ENCODE data around the gene MMD.
"Not testable (repeated sequence)": the region's sequence is repeated elsewhere in the genome, so short reads cannot be mapped to it uniquely, and the experiment has no call there.

Gene MMD

DNA sequence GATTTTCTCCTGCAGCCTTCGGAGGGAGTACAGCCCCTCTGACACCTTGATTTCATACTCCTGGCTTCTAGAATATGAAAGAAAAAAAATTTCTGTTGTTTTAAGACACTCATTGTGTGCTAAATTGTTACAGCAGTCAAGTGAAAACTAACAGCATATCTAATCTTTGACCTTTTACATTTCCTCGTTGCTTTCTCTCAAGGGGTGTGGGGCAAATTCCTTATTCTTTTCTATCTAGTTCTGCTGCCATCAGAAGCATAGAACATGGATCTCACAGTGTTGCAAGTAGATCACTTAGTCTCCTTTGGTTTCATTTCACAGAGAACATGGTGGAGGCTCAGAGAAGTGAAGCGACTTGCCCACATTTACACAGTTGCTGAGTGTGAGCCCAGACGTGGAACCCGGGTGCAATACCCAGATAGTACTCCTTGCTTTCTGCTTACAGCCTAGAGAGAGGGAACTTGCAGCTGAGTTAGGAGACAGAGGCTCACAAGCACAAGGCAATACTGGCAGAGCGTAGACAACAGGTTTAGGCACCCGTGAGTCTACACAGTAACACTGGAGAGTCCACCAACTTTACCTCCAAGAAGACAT lies 28.7 kb upstream of the MMD start:
- Mint-ChIP-seq H3K4me1 (ENCODE audit: low read depth) (no peaks in the 10 kb centered on the region), H3K27ac (no peak overlapping the region), H3K9me3 (no peaks in the 10 kb centered on the region), H3K36me3 (ENCODE audit: low read depth) (no peaks in the 10 kb centered on the region), H3K4me3 (no peak overlapping the region), H3K27me3 (peaks cover 5% of the 10 kb centered on the region)

DNA sequence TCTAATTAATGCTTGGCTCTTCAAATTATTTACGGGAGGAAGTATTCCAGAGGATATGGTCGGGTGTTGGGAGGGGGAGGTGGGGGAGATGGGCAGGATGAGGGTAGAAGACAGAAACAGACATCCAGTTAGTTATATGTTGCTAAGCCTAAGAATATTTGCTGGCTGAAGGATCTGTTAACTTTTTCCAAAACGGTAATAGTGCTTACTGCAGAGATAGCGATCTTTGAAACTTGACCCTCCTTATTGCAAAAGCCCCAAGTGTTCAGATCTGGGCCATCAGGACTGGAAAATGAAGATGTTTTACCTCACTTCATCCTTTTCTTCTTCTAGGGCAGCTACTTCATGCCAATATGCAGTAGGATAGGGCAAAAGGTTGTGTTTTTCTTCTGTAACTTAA lies 27.0 kb upstream of the MMD start:
- Mint-ChIP-seq H3K4me3 (no peak overlapping the region), H3K4me1 (ENCODE audit: low read depth) (peaks cover 6% of the 10 kb centered on the region), H3K27me3 (peaks cover 4% of the 10 kb centered on the region), H3K27ac (no peak overlapping the region), H3K36me3 (ENCODE audit: low read depth) (no peaks in the 10 kb centered on the region), H3K9me3 (no peaks in the 10 kb centered on the region)

DNA sequence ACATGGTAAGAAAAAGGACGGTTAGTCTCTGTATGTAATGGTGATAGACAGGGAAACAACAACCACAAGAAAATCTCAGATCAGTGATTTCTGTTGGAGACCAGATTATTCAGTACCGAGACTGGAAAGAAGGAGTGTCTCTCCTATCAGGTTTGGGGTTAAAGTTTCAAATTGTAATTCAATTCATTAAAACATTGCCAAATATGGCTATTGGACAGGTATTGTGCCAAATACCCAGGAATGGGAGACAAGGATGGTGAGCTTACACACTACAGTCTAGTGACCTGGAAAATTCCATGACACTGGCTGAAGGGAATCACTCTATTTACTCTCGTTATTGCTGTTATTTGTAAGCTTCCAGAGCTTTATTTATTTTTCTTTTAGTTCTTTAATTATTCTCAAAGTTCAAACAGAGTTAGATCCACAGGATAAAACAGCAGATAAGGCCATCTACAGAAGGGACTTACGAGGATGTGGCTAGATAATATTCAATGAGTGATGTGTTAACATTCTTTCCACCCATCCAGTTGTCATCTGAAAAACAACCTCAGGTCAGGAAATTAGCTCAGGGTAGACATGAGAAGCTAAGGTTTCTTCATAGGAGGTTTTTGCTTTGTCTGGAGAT lies 25.1 kb upstream of the MMD start:
- H3K9me3 Mint-ChIP-seq = no peaks in the 10 kb centered on the region
- peaks cover 6% of the 10 kb centered on the region for H3K4me1 Mint-ChIP-seq (ENCODE audit: low read depth)
- H3K4me3 Mint-ChIP-seq = no peak overlapping the region
- no peak overlapping the region for H3K27ac Mint-ChIP-seq
- H3K27me3 Mint-ChIP-seq = peaks cover 4% of the 10 kb centered on the region
- H3K36me3 Mint-ChIP-seq (ENCODE audit: low read depth) = no peaks in the 10 kb centered on the region

DNA sequence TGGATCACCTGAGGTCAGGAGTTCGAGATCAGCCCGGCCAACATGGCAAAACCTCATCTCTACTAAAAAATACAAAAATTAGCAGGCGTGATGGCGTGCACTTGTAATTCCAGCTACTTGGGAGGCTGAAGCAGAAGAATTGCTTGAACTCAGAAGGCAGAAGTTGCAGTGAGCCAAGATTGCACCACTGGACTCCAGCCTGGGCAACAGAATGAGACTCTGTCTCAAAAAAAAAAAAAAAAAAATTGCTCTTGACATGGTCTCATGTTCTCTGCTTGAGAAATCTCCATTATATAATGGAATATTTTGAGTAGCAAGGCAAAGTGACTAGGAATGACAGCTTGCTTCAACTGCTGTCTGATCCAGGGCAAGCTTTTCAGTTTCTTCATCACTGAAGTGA lies 24.4 kb upstream of the MMD start:
- H3K27ac Mint-ChIP-seq; H3K4me3 Mint-ChIP-seq; H3K36me3 Mint-ChIP-seq (ENCODE audit: low read depth); H3K4me1 Mint-ChIP-seq (ENCODE audit: low read depth); H3K27me3 Mint-ChIP-seq; H3K9me3 Mint-ChIP-seq: not testable (repeated sequence)

DNA sequence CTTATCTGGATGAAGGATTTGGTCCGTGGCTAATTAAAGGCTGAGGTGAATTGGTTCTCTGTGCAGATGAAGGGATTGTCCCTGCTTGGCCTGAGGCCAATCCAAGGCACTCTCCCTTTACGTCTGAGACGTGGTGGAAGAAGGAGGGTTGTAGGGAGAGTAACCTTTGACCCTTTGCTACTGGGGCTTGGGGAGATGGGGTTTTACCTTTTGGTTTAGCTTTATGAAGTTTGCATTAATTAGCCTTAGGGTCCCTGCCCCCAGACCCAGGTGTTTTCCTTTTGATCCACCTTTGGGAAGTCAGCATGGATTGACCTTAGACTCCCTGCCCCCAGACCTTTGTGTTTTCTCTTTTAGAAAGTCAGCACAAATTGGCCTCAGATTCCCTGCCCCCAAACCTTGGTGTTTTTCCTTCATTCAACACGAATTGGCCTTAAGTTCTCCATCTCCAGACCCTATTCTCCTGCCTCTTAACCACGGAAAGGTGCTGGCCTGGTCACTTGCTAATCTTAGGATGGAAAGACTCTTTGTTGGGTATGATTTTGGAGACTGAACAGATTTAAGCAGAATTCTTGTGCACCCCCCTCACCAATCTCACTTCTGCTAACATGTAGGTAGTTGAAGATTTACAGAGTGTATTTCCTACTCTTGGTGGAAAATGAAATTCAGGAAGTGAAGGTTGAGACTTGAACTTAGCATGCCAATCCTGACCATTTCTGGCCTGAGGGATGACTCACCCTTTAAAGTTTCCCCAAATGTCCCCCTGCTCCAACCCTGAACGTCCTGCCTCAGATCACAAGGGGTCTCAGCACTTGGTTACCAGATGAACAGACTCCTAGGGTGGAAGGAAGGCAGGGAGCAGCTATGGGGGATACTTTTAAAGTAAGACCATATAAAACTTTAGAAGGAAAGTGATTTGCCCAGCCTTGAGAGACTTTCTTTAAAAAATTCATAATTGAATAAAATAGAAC lies 23.1 kb upstream of the MMD start:
- H3K36me3 Mint-ChIP-seq (ENCODE audit: low read depth) = no peaks in the 10 kb centered on the region
- no peak overlapping the region for H3K27ac Mint-ChIP-seq
- H3K4me3 Mint-ChIP-seq = no peak overlapping the region
- H3K4me1 Mint-ChIP-seq (ENCODE audit: low read depth) = peaks cover 6% of the 10 kb centered on the region
- H3K9me3 Mint-ChIP-seq = no peaks in the 10 kb centered on the region
- H3K27me3 Mint-ChIP-seq = peaks cover 3% of the 10 kb centered on the region

DNA sequence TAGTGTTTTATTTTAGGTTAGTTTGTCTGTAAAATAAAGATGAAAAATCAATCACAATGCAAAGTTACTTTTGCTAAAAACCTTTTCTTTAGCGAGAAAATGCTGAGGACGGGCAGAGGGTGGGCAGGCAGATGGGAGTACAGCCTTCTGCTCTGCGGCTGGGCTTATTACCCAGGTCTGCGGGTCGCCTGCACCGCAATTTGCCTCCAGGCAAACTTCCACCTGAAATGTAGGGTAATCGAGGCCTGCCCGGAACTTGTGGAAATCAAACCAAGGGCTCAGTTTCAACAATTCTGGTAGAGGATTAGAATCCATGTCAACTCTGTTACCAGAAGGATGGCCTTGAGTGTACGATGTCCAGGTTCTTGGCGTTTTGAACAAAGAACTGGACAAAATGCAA lies 22.3 kb upstream of the MMD start:
- Mint-ChIP-seq H3K4me3 (no peak overlapping the region), H3K4me1 (ENCODE audit: low read depth) (peaks cover 6% of the 10 kb centered on the region), H3K36me3 (ENCODE audit: low read depth) (no peaks in the 10 kb centered on the region), H3K27ac (no peak overlapping the region), H3K27me3 (peaks cover 10% of the 10 kb centered on the region), H3K9me3 (no peaks in the 10 kb centered on the region)

DNA sequence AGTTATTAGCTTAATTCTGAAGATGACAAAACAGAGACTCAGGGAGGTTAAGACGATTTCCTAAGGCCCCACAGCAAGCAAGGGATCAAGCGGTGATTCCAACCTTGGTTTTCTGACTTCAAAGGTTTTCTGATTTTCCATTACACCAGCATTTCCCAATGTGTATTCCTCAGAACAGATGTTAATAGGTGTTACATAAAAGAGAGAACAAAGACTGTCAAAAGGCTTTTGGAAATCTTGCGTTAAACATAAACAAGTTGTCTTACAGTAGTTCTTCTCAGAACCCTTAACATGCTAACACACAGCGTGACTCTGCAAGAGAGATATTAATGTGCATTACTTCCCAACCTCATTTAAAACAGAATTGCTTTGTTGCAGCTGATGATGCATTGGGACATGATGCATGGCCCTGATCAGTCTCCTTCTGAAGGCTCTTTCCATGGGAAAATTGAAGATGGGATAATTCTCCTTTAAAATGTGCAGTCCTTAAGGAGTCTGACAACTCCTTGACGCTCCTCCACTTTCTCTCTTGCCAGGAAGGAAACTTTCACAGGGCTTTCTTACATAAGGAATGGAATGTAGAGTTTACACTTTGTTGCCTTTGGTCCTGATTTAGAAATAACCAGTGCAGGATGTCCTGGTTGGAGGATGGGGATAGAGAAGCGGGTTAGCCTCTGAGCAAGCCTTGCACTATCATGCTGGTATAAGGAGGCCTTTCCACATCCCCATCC lies 21.5 kb upstream of the MMD start:
- Mint-ChIP-seq H3K4me1 (ENCODE audit: low read depth) (peaks cover 6% of the 10 kb centered on the region), H3K36me3 (ENCODE audit: low read depth) (no peaks in the 10 kb centered on the region), H3K27me3 (peaks cover 12% of the 10 kb centered on the region), H3K27ac (no peak overlapping the region), H3K4me3 (no peak overlapping the region), H3K9me3 (no peaks in the 10 kb centered on the region)

DNA sequence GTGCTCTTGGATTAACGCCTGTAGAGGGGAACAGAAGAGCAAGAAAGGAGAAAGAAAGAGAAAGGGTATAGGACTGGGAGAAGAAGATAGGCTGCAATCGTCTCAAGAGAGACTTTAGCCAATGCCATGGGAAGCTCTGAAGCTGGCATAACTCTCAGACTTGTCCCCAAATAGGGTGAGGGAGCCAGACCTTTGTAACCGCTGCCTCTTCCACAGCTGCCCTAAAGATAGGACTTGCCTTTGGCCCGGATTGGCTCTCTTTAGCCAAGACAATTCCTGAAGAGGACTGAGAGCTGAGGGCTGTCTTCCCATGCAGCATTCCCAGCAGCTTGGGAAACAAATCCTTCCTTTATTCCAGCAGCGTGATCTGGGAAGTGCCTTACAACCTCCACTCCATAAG lies 20.8 kb upstream of the MMD start:
- Mint-ChIP-seq H3K9me3 (no peaks in the 10 kb centered on the region), H3K27me3 (peaks cover 18% of the 10 kb centered on the region), H3K4me1 (ENCODE audit: low read depth) (peaks cover 10% of the 10 kb centered on the region), H3K36me3 (ENCODE audit: low read depth) (no peaks in the 10 kb centered on the region), H3K4me3 (no peak overlapping the region), H3K27ac (no peak overlapping the region)

DNA sequence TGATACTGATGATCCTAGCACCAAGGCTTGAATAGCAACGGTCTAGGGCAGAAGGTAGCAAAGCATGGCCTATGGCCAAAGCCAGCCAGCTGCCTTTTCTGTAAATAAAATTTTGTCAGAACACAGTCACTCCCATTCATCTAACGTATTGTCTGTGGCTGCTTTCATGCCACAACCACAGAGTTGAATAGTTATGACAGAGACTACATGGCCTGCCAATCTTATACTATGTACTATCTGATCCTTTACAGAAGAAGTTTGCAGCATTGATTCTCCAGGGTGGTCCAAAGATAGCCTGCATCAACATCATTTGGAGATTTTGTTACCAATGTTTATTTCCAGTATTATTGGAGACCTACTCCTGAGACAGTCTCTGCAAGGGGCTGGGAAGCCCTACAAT lies 19.9 kb upstream of the MMD start:
- Mint-ChIP-seq H3K9me3 (no peaks in the 10 kb centered on the region), H3K36me3 (ENCODE audit: low read depth) (no peaks in the 10 kb centered on the region), H3K27me3 (peaks cover 21% of the 10 kb centered on the region), H3K27ac (no peak overlapping the region), H3K4me3 (no peak overlapping the region), H3K4me1 (ENCODE audit: low read depth) (peaks cover 20% of the 10 kb centered on the region)

DNA sequence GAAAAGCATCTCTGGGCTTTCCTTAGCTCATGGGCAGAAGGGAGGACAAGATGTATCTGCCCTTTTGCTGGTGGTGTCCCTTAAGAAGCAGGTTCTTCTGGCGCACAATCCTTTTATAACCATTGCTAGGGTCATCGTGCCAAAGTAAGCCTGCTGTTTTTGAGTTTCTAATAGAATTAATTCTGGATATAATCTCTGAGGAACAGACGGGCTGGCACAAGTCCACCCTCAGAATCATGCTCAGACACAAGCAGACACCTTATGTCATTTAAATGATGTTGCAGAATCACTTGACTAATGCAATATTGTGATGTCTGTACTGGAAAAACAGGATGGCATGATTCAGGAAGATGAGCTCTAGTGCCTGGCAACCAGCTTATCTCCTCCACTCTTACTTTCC lies 18.8 kb upstream of the MMD start:
- Mint-ChIP-seq H3K27ac (no peak overlapping the region), H3K27me3 (peaks cover 23% of the 10 kb centered on the region), H3K9me3 (no peaks in the 10 kb centered on the region), H3K4me1 (ENCODE audit: low read depth) (peaks cover 29% of the 10 kb centered on the region), H3K36me3 (ENCODE audit: low read depth) (no peaks in the 10 kb centered on the region), H3K4me3 (no peak overlapping the region)

DNA sequence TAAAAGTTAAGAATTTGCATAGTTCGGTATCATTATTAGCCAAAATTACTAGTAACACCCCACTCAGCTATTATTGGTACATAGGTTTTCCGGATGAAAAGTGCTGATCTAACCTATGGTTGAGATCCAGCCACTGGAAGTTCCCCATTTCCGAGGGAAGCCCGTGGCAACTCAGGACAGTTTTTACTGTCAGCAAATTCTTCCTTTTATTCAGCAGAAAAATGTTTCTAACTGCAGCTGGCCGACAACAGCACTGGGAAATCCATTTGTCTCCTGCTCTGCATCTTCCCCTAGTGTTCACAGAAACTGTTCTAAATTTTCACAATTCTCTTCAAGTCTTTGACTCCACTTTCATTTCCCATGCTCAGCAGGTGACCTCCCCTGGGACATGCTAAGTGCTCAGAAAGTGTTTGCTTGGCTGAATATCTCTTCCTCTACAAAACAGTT lies 15.5 kb upstream of the MMD start:
- Mint-ChIP-seq H3K27ac (peak overlapping the region; percentile 79), H3K27me3 (peaks cover 25% of the 10 kb centered on the region), H3K4me1 (ENCODE audit: low read depth) (peaks cover 53% of the 10 kb centered on the region), H3K36me3 (ENCODE audit: low read depth) (no peaks in the 10 kb centered on the region), H3K4me3 (no peak overlapping the region), H3K9me3 (no peaks in the 10 kb centered on the region)

DNA sequence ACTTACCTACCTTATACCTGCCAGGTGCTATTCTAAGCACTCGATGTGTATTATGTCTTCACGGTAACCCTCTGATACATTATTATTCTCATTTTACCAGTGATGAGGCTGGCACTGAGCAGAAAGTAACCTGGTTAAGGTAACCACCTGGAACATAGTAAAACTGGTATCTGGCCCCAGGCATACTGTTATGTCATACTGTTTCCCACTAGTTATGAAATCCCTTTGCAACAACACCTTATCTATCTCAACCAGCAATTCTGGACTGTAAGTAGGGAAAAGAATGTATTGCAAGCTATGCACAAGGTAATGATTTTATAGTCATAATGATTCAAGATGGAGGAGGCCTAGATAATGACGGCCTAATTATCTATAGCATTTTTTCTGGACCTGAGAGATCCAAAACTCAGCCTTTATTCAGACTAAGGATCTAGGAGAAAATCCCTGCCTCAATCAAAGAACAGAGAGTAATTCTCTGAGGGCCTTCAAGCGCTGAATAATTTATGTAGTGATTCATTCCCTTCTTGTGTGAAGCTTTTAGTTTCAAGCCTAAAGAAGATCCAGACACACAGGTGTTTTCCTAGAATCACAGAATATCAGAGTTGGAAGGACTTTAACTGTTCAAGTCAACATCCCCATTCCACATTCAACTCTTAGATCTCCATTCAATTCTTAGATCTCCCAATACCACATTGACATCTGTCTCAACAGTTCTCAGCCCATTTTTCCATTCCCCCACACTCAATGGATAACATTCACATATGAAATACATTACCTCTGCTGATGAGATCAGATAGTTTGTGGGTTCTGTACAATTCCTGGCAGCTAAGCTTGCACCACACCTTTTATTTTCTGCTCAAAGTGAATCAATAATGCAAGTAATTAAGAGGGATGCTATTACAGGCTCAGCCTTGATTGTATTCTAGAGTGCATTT lies 14.9 kb upstream of the MMD start:
- Mint-ChIP-seq H3K27me3 (peaks cover 25% of the 10 kb centered on the region), H3K9me3 (no peaks in the 10 kb centered on the region), H3K27ac (peak overlapping the region; percentile 79)

DNA sequence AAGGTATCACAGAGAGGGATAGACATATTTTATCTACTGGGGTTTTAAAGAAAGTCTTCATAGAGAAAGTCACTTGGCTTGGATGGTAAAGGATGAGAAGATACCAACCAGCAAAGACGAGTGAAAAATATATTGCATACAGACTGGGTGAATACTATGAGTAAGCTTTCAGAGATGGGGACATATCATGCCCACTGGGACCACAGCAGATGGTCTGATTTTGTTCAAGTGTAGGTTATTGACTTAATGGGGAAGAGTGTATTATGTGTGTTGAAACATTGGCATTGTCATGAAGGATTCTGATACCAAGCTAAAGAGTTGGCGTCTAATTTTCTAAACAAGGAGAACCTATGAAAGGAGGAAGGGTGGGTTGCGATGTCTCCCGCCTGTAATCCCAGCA lies 13.8 kb upstream of the MMD start:
- H3K9me3 Mint-ChIP-seq = no peaks in the 10 kb centered on the region
- H3K27ac Mint-ChIP-seq = peak overlapping the region; percentile 0
- H3K36me3 Mint-ChIP-seq (ENCODE audit: low read depth) = no peaks in the 10 kb centered on the region
- H3K4me1 Mint-ChIP-seq (ENCODE audit: low read depth) = peaks cover 58% of the 10 kb centered on the region
- H3K4me3 Mint-ChIP-seq = no peak overlapping the region
- H3K27me3 Mint-ChIP-seq = peaks cover 25% of the 10 kb centered on the region

More for the DNA sequence above, 14.9 kb upstream of the MMD start:
- Mint-ChIP-seq H3K4me3 (peak overlapping the region; percentile 21), H3K36me3 (ENCODE audit: low read depth) (no peaks in the 10 kb centered on the region), H3K4me1 (ENCODE audit: low read depth) (peaks cover 58% of the 10 kb centered on the region)

DNA sequence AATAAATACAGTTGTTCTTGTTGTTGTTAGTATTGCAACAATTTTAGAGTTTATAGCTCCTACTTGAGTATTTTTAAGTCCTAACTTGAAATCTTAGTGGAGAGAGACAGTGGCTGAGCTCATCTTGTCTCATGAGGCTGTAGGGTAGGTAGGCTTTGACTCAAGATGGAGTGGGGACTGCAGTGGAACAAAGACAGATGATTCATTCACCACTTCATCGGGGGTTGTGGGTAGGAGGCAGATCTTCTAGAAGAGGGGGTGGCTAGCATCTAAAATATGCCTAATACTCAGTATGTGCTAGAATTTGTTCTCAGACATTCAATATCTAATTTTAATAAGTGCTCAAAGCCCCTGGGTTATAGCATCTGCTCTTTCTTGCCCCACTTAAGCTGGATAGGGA lies 13.1 kb upstream of the MMD start:
- peaks cover 22% of the 10 kb centered on the region for H3K27me3 Mint-ChIP-seq
- H3K27ac Mint-ChIP-seq = no peak overlapping the region
- no peak overlapping the region for H3K4me3 Mint-ChIP-seq
- no peaks in the 10 kb centered on the region for H3K9me3 Mint-ChIP-seq
- H3K4me1 Mint-ChIP-seq (ENCODE audit: low read depth) = peaks cover 58% of the 10 kb centered on the region
- H3K36me3 Mint-ChIP-seq (ENCODE audit: low read depth) = no peaks in the 10 kb centered on the region

Measured in stimulated activated naive CD8-positive, alpha-beta T cell treated with anti-CD3 and anti-CD28 coated beads, Interleukin-15, Interleukin-2, amounts not matched to agents 100 ng/mL and 50 ng/mL, for 24 hours (primary cell).